ENCODE measurements around the gene ANLN.

Gene ANLN

DNA sequence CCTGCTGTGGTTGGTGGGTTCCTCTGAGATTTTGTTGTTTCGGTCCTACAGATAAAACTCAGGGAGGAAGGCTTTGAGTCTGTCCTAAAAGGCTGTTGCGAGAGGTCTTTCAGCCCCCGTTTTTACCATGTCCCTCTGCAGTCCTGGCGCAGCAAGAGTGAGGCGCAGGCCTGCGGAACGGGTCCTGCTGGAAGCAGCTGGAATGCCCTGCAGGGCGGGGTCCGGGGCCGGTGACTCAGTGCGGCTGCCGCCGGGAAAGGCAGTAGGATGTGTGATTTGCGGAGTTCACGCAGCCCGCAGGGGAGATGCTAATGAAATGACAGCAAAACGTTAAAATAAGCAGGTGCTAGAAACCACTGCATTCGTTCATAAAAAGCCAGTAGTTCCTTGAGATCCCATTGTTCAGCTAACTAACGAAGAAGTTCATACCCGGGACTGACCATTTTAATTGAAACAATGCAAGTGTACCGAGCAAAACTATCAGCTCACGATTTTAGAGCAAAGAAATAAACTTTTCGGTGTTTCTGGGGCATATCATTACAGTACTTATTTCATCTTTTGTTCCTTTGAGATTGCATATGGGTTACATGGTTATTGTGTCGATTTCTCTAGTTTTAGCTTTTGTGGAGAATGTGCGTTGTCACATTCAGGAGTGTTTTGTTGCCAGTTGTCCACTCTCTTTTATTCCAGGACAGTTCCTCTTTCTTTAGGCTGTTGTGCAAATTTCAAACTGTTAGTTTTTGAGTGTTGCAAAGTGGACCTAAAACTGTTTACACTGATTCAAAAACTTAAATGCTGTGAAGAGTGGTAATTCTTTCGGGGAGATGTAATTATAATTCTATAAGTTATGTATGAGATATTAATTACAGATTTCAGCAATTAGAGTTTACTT is 783 bp downstream of the ANLN start (continued):
- TF ChIP-seq ZIC2 (tag by site-specific recombination; IDR thresholded peaks at IDR 0.05): peak; percentile 58; the same call in 1 of the 2 replicates
- peak; percentile 44; the same call in 1 of the 2 replicates for TF ChIP-seq ZNF629 (tag by site-specific recombination; IDR thresholded peaks at IDR 0.05)
- no peak for TF ChIP-seq ZNF114 (tag by site-specific recombination; IDR thresholded peaks at IDR 0.05)
- peak; percentile 74 for TF ChIP-seq IKZF3 (tag by site-specific recombination; IDR thresholded peaks at IDR 0.05)
- TF ChIP-seq ZBTB20 (tag by site-specific recombination; IDR thresholded peaks at IDR 0.05): peak; percentile 57; the same call in 1 of the 2 replicates
- no peak for TF ChIP-seq ZNF596 (tag by site-specific recombination; IDR thresholded peaks at IDR 0.05)
- no peak for TF ChIP-seq ZNF302 (tag by site-specific recombination; IDR thresholded peaks at IDR 0.05; ENCODE audit: low read depth)
- TF ChIP-seq, protein P1, sequence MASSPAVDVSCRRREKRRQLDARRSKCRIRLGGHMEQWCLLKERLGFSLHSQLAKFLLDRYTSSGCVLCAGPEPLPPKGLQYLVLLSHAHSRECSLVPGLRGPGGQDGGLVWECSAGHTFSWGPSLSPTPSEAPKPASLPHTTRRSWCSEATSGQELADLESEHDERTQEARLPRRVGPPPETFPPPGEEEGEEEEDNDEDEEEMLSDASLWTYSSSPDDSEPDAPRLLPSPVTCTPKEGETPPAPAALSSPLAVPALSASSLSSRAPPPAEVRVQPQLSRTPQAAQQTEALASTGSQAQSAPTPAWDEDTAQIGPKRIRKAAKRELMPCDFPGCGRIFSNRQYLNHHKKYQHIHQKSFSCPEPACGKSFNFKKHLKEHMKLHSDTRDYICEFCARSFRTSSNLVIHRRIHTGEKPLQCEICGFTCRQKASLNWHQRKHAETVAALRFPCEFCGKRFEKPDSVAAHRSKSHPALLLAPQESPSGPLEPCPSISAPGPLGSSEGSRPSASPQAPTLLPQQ (tag by site-specific recombination; IDR thresholded peaks at IDR 0.05): no peak
- TF ChIP-seq GLIS2 (tag by site-specific recombination; IDR thresholded peaks at IDR 0.05): no peak
- TF ChIP-seq, protein P2, sequence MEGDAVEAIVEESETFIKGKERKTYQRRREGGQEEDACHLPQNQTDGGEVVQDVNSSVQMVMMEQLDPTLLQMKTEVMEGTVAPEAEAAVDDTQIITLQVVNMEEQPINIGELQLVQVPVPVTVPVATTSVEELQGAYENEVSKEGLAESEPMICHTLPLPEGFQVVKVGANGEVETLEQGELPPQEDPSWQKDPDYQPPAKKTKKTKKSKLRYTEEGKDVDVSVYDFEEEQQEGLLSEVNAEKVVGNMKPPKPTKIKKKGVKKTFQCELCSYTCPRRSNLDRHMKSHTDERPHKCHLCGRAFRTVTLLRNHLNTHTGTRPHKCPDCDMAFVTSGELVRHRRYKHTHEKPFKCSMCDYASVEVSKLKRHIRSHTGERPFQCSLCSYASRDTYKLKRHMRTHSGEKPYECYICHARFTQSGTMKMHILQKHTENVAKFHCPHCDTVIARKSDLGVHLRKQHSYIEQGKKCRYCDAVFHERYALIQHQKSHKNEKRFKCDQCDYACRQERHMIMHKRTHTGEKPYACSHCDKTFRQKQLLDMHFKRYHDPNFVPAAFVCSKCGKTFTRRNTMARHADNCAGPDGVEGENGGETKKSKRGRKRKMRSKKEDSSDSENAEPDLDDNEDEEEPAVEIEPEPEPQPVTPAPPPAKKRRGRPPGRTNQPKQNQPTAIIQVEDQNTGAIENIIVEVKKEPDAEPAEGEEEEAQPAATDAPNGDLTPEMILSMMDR (tag by site-specific recombination; IDR thresholded peaks at IDR 0.05): 0 out of 2 replicates have a peak, but pooled peaks have one; percentile 12
- TF ChIP-seq ZNF610 (tag by site-specific recombination; IDR thresholded peaks at IDR 0.05; ENCODE audit: borderline replicate concordance): no peak
- TF ChIP-seq ZNF335 (tag by site-specific recombination; conservative IDR thresholded peaks at IDR 0.05): peak; percentile 97
- TF ChIP-seq, protein P3, sequence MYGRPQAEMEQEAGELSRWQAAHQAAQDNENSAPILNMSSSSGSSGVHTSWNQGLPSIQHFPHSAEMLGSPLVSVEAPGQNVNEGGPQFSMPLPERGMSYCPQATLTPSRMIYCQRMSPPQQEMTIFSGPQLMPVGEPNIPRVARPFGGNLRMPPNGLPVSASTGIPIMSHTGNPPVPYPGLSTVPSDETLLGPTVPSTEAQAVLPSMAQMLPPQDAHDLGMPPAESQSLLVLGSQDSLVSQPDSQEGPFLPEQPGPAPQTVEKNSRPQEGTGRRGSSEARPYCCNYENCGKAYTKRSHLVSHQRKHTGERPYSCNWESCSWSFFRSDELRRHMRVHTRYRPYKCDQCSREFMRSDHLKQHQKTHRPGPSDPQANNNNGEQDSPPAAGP (tag by site-specific recombination; IDR thresholded peaks at IDR 0.05): peak; percentile 2; the same call in 1 of the 2 replicates
- TF ChIP-seq, protein P4, sequence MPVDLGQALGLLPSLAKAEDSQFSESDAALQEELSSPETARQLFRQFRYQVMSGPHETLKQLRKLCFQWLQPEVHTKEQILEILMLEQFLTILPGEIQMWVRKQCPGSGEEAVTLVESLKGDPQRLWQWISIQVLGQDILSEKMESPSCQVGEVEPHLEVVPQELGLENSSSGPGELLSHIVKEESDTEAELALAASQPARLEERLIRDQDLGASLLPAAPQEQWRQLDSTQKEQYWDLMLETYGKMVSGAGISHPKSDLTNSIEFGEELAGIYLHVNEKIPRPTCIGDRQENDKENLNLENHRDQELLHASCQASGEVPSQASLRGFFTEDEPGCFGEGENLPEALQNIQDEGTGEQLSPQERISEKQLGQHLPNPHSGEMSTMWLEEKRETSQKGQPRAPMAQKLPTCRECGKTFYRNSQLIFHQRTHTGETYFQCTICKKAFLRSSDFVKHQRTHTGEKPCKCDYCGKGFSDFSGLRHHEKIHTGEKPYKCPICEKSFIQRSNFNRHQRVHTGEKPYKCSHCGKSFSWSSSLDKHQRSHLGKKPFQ (tag by site-specific recombination; IDR thresholded peaks at IDR 0.05): no peak
- TF ChIP-seq ZNF221 (tag by site-specific recombination; IDR thresholded peaks at IDR 0.05; ENCODE audit: borderline replicate concordance): no peak
- no peak; the same call in 1 of the 2 replicates for TF ChIP-seq ZNF2 (tag by site-specific recombination; IDR thresholded peaks at IDR 0.05)
- no peak for TF ChIP-seq ZNF16 (tag by site-specific recombination; IDR thresholded peaks at IDR 0.05; ENCODE audit: low read depth)

DNA sequence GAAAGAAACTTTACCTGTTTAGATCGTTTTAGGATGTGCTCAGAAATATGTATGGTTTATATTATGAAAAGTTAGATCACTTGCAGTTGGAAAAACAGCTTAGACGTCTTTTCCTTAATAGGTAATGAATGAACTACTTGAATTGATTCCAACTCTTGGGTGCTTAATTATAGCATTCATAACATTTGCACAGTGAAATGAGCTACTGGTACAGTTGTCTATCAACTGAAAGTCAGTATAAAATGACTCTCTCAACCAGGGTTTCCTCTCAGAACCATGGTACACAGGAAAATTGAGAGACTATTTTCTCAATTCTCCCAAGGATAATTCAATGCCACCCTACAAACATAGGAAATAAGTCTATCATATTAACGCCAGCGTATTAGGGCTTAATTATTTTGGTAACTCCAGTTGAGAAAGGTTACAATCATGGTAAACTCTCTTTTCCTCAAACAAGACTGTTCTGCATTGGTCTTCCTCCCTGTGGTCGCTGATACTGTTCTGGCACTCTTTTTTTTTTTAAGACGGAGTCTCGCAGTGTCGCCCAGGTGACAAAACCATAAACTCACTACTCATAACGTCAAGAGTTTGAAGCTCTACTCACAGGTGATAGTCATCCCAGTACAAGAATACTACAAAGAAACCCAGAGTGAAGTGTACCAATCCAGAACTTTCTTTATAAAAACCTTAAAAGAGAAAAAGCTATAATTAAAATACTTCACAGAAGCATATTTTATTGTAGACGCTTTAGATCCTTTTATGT is 2.0 kb downstream of the ANLN start:
- H3K4me3 ChIP-seq (ENCODE audit: low read depth, low read length): peak overlapping the region; percentile 97
- H3K4me1 ChIP-seq (ENCODE audit: control insufficient read depth, insufficient read depth, low read length): 0 out of 2 replicates have a peak, but pooled peaks cover 11% of the 10 kb centered on the region
- CTCF ChIA-PET: interaction anchor here (0.6 to 5.9 kb wide), 3 partner anchors 25 to 263 kb away, joined by 3 to 26 read pairs (median 5); a partner anchor contains a TSS
- H3K36me3 ChIP-seq (ENCODE audit: control insufficient read depth in 2 of 2, insufficient read depth in 1 of 2, low read length in 2 of 2): peaks cover 6 to 14% of the 10 kb centered on the region in 2 experiments; a peak in 2 of 3 replicates
- POLR2A ChIA-PET: interaction anchor here (0.5 to 2.1 kb wide), 3 partner anchors 25 to 697 kb away, joined by 3 to 8 read pairs (median 3); a partner anchor contains a TSS
- TF ChIP-seq, protein P5, sequence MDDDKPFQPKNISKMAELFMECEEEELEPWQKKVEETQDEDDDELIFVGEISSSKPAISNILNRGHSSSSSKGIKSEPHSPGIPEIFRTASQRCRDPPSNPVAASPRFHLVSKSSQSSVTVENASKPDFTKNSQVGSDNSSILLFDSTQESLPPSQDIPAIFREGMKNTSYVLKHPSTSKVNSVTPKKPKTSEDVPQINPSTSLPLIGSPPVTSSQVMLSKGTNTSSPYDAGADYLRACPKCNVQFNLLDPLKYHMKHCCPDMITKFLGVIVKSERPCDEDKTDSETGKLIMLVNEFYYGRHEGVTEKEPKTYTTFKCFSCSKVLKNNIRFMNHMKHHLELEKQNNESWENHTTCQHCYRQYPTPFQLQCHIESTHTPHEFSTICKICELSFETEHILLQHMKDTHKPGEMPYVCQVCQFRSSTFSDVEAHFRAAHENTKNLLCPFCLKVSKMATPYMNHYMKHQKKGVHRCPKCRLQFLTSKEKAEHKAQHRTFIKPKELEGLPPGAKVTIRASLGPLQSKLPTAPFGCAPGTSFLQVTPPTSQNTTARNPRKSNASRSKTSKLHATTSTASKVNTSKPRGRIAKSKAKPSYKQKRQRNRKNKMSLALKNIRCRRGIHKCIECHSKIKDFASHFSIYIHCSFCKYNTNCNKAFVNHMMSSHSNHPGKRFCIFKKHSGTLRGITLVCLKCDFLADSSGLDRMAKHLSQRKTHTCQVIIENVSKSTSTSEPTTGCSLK (tag by site-specific recombination; IDR thresholded peaks at IDR 0.05): no peak
- TF ChIP-seq PRDM1 (tag by site-specific recombination; IDR thresholded peaks at IDR 0.05) (peak; percentile 39; the same call in 1 of the 2 replicates), ZNF600 (tag by site-specific recombination; IDR thresholded peaks at IDR 0.05) (peak; percentile 83)
- no peaks in the 10 kb centered on the region; the same call in 1 of the 2 replicates for H3K9me3 ChIP-seq (ENCODE audit: control insufficient read depth, insufficient read depth, low read depth, low read length)
- H3K27ac ChIP-seq (ENCODE audit: extremely low read depth, low read depth, low read length): no peak overlapping the region

Data from HEK293 (cell line).